IPS-20b (cell line): ENCODE measurements around the gene RNF31.
A peak's percentile ranks its signal among the peaks of the same experiment; 100 is the strongest.
"Not testable (repeated sequence)": the region's sequence is repeated elsewhere in the genome, so short reads cannot be mapped to it uniquely, and the experiment has no call there.

Source experiments
- H3K27ac ChIP-seq: one replicate; pipeline ENCODE4 v1.5.1; 2013; ENCODE audit warnings: low read length
- H3K27me3 ChIP-seq: 2 replicates; pipeline ENCODE4 v1.6.1; 2013; ENCODE audit warnings: mild to moderate bottlenecking, low read length, inconsistent platforms; ENCODE audit not compliant: insufficient read depth
- H3K36me3 ChIP-seq: 2 replicates; pipeline ENCODE4 v1.6.1; 2013; ENCODE audit warnings: low read depth, mild to moderate bottlenecking, inconsistent platforms, low read length, moderate library complexity; ENCODE audit not compliant: insufficient read depth
- H3K4me1 ChIP-seq: 2 replicates; pipeline ENCODE4 v1.6.1; 2013; ENCODE audit warnings: mild to moderate bottlenecking, control low read depth, inconsistent platforms, low read length, moderate library complexity; ENCODE audit not compliant: insufficient read depth
- H3K4me3 ChIP-seq: 2 replicates; pipeline ENCODE4 v1.5.1; 2013; ENCODE audit warnings: mild to moderate bottlenecking, low read length, inconsistent platforms
- H3K9ac ChIP-seq: 2 replicates; pipeline ENCODE4 v1.6.1; 2013; ENCODE audit warnings: low read depth, mild to moderate bottlenecking, inconsistent platforms, low read length, moderate library complexity
- H3K9me3 ChIP-seq: 2 replicates; pipeline ENCODE4 v1.6.1; 2013; ENCODE audit warnings: mild to moderate bottlenecking, low read depth, low read length, inconsistent platforms; ENCODE audit not compliant: insufficient read depth

The RNF31 gene

DNA sequence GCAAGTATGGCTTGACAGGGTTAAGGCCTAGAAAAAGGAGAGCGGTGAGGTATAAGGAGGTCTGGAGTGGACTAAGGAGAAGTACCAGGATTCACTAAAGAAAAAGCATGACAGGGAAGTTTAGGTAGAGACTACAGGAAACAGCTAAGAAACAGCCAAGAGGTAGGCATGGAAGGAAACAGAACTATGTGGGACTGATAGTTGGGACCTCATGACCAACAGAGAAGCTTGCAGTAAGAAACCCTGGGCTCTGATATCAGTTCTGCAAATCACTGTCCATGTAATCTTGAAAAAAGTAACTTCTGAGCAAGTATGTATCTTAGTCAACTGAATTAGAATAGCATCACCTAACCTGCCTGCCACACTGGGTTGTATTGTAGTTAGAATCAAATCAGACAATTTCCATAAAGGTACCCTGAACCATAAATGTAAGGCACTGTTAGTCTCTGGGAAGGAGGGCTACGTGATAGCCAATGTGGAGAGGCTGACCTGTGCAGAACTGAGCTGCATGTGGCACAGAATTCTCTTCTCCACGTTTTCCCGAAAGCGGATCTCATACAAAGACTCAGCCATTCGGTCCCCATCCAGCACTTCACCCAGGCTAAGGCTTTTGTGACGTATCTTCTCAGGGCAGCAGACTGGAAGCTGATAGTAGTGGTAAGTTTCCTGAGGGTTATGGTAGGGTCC is 47.0 kb downstream of the RNF31 start:
- Histone ChIP-seq H3K4me1 (no peaks in the 10 kb centered on the region; the same call in 1 of the 2 replicates), H3K27me3 (no peaks in the 10 kb centered on the region), H3K9me3 (no peaks in the 10 kb centered on the region), H3K4me3 (peak overlapping the region; percentile 96), H3K27ac (no peak overlapping the region), H3K36me3 (peaks cover 35% of the 10 kb centered on the region), H3K9ac (peak overlapping the region; percentile 96; the same call in 1 of the 2 replicates)

DNA sequence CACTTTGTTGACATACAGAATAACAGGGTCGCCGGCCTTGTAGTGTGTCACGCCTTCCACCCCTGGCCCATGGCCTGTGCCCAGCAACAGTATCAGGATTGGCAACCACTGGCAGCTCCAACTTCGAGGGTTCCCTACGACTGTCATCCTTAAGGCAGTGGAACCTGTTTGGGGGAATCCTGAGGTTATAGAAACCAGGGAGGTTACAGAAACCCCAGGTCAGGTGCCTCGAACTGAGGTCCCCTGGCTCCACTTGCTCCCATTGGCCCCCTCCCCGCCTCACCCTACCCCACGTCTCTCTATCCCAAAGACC is 47.5 kb downstream of the RNF31 start:
- Histone ChIP-seq H3K4me3 (peak overlapping the region; percentile 96), H3K27ac (peak overlapping the region; percentile 96), H3K27me3 (no peaks in the 10 kb centered on the region), H3K36me3 (peaks cover 33% of the 10 kb centered on the region), H3K4me1 (no peaks in the 10 kb centered on the region), H3K9me3 (no peaks in the 10 kb centered on the region), H3K9ac (peak overlapping the region; percentile 96; the same call in 1 of the 2 replicates)

DNA sequence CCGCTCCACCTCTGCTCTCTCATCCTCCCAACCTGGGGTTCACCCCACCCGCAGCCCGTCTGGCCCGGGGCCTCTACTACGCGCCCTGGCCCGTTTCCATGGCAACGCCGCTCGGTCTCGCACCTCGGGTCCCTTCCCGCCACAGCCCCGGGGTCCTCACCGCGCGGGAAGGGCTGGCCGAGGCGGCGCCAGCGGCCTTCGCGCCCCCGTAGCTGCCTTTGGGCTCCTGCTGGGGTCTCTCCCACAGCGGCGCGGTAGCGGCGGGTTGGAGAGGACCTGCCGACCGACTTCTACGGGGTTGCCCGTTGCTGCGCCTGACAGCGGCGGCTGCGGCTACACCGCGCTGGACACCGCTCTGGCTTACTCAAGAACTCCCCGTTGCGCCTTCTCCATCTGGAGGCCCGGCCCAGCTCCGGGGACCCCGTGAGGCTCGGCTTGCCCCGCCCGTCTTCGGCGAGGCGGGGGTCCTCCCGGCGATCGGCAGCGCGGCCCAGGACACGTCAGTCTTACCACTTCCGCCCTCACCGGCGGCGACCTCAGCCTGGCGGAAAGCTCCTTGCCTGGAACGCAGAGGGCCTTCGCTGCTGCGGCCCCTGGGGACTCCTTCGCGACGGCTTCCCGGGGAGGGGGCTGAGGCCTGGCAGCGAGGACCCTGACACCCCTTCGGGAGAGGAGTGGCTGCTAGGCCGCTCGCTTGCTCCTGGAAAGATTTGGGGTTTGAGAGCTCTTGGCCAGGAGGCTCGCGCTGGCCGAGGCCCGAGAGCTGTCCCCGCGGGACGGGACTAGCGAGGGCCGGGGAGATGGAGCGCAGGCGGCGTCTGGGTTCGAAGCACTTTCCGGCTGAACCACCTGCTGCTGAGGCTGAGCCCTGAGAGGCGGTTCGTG is 48.1 kb downstream of the RNF31 start, which contains the start of gene TM9SF1:
Gene TM9SF1 (minus strand): TSS at position 256 of the 885 bp plus-strand sequence. CDS start 422 bp downstream, outside the sequence.
- Histone ChIP-seq H3K4me1 (no peaks in the 10 kb centered on the region), H3K27ac (peak within 1 kb of the TSS; percentile 96), H3K27me3 (no peaks in the 10 kb centered on the region), H3K4me3 (peak within 1 kb of the TSS; percentile 96), H3K36me3 (peaks cover 27% of the 10 kb centered on the region), H3K9me3 (no peaks in the 10 kb centered on the region), H3K9ac (peak within 1 kb of the TSS; percentile 96)

DNA sequence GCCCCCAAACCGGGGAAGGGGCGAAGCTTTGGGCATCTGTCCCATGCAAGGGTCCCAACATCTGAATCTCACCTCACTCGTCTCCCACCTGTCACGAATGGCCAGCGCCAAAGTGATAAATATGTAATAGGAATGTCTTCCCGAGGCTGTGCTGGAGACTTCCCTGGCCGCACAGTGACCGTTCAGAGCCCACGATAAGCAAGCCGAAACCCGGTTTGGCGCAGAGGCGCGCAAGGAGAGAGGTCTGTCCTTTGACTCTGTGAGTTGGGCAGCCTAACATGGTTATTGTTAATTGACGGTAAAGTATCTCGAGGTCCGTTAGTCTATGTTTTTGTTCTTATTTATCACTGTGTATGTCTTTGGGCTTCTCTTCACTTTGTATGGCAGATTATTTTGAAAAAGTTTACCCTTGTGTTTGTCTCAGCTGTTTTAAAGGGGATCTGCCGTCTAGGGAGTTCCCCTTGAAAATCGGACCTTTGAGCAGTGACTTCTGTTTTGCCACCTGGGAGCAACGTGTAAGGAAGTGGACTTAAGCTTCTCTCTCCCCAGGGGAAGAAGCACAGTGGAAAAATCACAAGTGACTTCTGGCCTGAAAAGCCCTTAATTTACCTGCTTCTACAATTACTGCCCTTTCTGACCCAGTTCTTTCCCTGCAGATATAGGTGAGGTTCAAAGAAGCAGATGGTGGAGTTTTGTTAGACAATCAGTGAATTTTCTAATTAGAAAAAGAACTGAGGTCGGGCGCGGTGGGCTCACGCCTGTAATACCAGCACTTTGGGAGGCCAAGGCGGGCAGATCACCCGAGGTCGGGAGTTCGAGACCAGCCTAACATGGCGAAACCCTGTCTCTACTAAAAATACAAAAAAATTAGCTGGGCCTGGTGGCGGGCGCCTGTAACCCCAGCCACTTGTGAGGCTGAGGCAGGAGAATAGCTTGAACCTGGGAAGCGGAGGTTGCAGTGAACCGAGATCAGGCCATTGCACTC is 49.1 kb downstream of the RNF31 start:
- peak overlapping the region; percentile 96 for H3K27ac ChIP-seq
- H3K4me3 ChIP-seq, result peak overlapping the region; percentile 96
- H3K27me3 ChIP-seq, result no peaks in the 10 kb centered on the region
- H3K4me1 ChIP-seq, result no peaks in the 10 kb centered on the region
- H3K9ac ChIP-seq, result peak overlapping the region; percentile 96
- peaks cover 25% of the 10 kb centered on the region for H3K36me3 ChIP-seq
- H3K9me3 ChIP-seq, result peaks cover 3% of the 10 kb centered on the region; the same call in 1 of the 2 replicates

DNA sequence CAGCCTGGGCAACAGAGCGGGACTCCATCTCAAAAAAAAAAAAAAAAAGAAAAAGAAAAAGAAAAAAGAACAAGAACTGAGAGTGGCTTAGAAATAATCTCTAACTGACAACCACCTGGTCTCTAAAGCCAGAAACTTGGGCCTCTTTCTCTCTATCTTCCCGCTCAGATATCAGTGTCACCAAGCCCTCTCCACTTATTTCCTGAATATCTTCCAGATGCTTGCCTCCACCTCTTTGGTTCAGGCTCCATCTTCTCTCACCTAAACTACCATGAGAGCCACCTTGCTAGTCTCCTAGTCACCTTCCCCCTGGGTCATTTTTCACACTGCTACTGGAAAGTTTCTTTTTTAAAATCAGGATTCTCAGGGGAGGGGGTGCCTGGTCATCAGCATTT is 49.8 kb downstream of the RNF31 start:
- H3K9ac ChIP-seq, result no peak overlapping the region
- no peak overlapping the region for H3K4me3 ChIP-seq
- no peaks in the 10 kb centered on the region for H3K4me1 ChIP-seq
- no peaks in the 10 kb centered on the region for H3K27me3 ChIP-seq
- peaks cover 7% of the 10 kb centered on the region; the same call in 1 of the 2 replicates for H3K9me3 ChIP-seq
- H3K36me3 ChIP-seq, result peaks cover 23% of the 10 kb centered on the region
- no peak overlapping the region for H3K27ac ChIP-seq

DNA sequence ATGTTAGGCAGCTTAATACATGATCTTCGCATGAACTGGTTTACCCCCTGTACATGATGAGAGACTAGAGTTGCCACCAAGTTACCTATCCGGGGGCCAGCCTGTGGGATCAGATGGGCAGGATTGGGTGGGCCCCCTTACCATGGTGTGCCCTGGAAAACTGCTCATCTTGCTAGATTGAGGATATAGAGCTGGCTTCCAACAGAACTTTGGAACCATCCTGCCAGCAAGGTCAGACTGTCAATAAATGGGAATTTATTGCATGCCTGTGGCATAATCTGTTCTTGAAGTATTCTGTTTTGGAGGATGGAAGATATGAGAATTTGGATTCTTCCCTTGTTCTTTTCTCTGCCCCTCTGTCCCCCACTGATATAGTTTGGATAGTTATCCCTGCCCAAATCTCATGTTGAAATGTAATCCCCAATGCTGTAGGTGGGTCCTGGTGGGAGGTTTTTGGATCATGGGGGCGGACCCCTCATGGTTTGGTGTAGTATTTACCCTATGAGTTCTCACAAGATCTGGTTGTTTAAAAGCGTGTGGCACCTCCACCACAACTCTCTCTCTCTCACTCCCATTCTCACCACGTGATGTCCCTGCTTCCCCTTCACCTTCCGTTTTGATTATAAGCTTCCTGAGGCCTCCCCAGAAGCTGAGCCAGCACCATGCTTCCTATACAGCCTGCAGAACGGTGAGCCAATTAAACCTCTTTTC is 51.7 kb downstream of the RNF31 start:
- Histone ChIP-seq H3K4me1 (peaks cover 5% of the 10 kb centered on the region; the same call in 1 of the 2 replicates), H3K9ac (no peak overlapping the region), H3K27me3 (no peaks in the 10 kb centered on the region), H3K4me3 (no peak overlapping the region), H3K9me3 (peaks cover 7% of the 10 kb centered on the region; the same call in 1 of the 2 replicates), H3K36me3 (peaks cover 9% of the 10 kb centered on the region), H3K27ac (no peak overlapping the region)

DNA sequence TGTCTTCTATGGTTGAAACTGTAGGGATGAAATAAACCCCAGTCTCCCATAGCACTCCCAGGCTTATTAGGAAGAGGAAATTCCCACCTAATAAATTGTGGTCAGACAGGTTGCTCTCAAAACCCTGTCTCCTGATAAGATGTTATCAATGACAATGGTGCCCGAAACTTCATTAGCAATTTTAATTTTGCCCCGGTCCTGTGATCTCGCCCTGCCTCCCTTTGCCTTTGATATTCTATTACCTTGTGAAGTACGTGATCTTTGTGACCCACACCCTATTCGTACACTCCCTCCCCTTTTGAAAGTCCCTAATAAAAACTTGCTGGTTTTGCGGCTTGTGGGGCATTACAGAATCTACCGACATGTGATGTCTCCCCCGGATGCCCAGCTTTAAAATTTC is 55.2 kb downstream of the RNF31 start:
- H3K9me3 ChIP-seq, H3K27me3 ChIP-seq, H3K27ac ChIP-seq, H3K9ac ChIP-seq, H3K4me1 ChIP-seq: not testable (repeated sequence)
- Histone ChIP-seq H3K36me3 (peaks cover 39% of the 10 kb centered on the region), H3K4me3 (peak overlapping the region; percentile 56; the same call in 1 of the 2 replicates)

DNA sequence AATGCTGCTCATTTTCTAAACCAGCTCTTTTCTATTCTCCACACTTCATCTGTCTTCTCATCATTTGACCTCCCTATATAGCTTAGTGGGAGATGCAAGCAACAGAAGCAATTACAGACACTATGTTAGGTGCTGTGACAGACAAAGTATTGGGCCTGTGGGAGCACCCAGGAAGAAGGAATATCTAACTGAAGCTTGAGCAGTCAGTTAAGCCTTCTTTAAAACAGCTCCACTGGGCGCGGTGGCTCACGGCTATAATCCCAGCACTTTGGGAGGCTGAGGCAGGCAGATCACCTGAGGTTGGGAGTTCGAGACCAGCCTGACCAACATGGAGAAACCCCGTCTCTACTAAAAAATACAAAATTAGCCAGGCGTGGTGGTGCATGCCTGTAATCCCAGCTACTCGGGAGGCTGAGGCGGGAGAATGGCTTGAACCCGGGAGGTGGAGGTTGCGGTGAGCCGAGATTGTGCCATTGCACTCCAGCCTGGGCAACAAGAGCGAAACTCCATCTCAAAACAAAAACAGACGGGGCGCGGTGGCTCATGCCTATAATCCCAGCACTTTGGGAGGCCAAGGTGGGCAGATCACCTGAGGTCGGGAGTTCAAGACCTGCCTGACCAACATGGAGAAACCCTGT is 56.1 kb downstream of the RNF31 start:
- Histone ChIP-seq H3K36me3 (peaks cover 47% of the 10 kb centered on the region), H3K27ac (peak overlapping the region; percentile 13), H3K4me3 (peak overlapping the region; percentile 56)
- H3K9me3 ChIP-seq, H3K27me3 ChIP-seq, H3K9ac ChIP-seq, H3K4me1 ChIP-seq: not testable (repeated sequence)

DNA sequence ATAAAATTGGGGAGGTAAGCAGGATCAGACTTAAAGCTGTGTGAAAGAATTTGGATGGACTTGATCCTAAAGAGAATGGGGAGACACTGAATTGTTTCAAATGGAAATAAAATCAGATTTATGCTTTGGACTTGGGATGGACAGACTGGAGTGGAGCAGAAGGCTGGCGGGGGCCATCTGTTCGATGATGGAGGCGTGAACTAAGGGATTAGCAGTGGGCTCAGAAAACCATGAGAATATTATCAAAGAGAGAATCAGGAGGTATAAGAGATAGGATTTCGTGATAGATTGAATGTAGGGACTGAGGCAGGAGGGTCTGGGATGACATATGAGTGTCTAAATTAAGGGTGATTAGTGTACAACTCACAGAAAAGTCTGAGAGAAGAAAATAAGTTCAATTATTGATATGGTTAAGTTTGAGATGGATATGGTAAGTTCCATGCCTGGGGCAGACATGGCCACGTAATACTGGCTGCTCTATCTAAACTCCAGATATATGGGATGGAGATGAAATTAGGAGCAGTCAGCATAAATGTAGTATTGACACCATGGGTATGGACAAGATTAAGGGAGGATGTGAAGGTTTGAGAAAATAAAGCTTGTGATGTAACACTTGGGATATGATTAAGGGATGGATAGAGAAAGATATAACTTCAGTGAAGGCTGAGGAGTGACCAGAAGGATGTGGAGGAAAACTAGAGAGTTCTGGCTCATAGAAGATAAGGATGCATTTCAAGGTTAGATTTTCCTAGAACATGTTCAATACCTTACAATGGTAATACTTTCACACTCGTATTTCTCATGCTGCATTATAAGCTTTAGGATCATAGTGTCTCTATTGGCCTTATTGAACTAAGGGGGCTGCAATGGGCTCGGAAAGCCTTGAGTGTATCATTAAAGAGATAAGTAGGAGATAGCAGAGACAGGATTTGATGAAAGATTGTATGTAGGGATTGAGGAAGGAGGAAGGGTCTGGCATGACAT is 57.2 kb downstream of the RNF31 start:
- Histone ChIP-seq H3K36me3 (peaks cover 58% of the 10 kb centered on the region), H3K4me3 (no peak overlapping the region), H3K27ac (no peak overlapping the region), H3K4me1 (peaks cover 5% of the 10 kb centered on the region; the same call in 1 of the 2 replicates), H3K9ac (no peak overlapping the region), H3K9me3 (peaks cover 7% of the 10 kb centered on the region; the same call in 1 of the 2 replicates), H3K27me3 (no peaks in the 10 kb centered on the region)
